Lower leg skin (tissue), 3 donors: ENCODE measurements around the gene EBF3.

Experiments
- POLR2A ChIP-seq, 2 donors: fragments of 450-650 bp; IDR thresholded peaks; one replicate each; pipeline ENCODE4 v1.6.1; 2016 to 2017; ENCODE audit warnings: antibody characterized with exemption in 2 of 2, mild to moderate bottlenecking in 1 of 2, moderate library complexity in 1 of 2
- TF ChIP-seq, protein P1 (sequence below), 3 donors: fragments of 450-650 bp; IDR thresholded peaks; one replicate each; pipeline ENCODE4 v1.5.1; 2016; ENCODE audit warnings: antibody characterized with exemption in 3 of 3, mild to moderate bottlenecking in 3 of 3, moderate library complexity in 2 of 3

DNA sequence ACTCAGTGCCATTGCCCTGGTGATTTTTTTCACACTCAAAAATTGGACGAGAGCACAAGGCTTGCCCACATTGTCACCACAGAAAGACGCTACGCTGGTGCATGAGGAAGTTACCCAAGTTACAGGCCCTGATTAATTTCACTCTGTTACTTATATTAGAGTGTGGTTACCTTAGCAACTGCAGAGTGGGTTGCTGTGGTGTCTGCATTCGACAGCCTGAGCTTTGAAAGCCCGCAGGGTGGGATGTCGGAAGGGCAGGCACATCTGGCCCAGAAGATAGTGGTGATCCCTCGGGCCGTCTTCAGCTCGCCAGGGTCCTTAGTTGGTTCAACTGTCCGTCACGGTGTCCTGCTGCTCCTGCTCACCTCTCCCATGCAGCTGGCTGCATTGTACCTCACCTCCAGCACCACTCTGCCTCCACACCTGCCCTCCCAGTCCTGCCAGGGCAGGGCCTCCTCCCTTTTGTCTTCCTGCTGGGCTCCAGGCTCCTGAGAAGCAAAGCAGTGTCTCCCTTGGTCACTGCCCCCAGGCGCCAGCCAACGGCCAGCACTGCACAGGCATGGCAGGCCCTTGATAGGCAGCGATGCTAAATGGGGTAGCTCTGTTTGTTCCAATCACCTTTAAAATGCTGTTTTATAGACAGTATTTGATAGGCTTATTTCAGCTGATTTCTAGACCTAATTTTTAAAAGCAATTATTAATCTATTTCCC, 167.2 kb downstream of the EBF3 start:
- TF ChIP-seq, protein P1, sequence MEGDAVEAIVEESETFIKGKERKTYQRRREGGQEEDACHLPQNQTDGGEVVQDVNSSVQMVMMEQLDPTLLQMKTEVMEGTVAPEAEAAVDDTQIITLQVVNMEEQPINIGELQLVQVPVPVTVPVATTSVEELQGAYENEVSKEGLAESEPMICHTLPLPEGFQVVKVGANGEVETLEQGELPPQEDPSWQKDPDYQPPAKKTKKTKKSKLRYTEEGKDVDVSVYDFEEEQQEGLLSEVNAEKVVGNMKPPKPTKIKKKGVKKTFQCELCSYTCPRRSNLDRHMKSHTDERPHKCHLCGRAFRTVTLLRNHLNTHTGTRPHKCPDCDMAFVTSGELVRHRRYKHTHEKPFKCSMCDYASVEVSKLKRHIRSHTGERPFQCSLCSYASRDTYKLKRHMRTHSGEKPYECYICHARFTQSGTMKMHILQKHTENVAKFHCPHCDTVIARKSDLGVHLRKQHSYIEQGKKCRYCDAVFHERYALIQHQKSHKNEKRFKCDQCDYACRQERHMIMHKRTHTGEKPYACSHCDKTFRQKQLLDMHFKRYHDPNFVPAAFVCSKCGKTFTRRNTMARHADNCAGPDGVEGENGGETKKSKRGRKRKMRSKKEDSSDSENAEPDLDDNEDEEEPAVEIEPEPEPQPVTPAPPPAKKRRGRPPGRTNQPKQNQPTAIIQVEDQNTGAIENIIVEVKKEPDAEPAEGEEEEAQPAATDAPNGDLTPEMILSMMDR (IDR thresholded peaks at IDR 0.05) = no peak
- no peak for TF ChIP-seq POLR2A (IDR thresholded peaks at IDR 0.05)
